Measurements from ENCODE around the gene NBPF19. TPM values are rescaled to one million over a fixed set of nuclear protein-coding genes. Genes with fewer than 3 reads are reported as not detected.
"Not testable (repeated sequence)": the region's sequence is repeated elsewhere in the genome, so short reads cannot be mapped to it uniquely, and the experiment has no call there.

NBPF19 gene, protein sequence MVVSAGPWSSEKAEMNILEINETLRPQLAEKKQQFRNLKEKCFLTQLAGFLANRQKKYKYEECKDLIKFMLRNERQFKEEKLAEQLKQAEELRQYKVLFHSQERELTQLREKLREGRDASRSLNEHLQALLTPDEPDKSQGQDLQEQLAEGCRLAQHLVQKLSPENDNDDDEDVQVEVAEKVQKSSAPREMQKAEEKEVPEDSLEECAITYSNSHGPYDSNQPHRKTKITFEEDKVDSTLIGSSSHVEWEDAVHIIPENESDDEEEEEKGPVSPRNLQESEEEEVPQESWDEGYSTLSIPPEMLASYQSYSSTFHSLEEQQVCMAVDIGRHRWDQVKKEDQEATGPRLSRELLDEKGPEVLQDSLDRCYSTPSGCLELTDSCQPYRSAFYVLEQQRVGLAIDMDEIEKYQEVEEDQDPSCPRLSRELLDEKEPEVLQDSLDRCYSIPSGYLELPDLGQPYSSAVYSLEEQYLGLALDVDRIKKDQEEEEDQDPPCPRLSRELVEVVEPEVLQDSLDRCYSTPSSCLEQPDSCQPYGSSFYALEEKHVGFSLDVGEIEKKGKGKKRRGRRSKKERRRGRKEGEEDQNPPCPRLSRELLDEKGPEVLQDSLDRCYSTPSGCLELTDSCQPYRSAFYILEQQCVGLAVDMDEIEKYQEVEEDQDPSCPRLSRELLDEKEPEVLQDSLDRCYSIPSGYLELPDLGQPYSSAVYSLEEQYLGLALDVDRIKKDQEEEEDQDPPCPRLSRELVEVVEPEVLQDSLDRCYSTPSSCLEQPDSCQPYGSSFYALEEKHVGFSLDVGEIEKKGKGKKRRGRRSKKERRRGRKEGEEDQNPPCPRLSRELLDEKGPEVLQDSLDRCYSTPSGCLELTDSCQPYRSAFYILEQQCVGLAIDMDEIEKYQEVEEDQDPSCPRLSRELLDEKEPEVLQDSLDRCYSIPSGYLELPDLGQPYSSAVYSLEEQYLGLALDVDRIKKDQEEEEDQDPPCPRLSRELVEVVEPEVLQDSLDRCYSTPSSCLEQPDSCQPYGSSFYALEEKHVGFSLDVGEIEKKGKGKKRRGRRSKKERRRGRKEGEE (N-terminal part only)
- 2.4 and 3.0 TPM in 2 replicates for total RNA-seq (2014; rRNA removed; shearing (Covaris generic))

DNA sequence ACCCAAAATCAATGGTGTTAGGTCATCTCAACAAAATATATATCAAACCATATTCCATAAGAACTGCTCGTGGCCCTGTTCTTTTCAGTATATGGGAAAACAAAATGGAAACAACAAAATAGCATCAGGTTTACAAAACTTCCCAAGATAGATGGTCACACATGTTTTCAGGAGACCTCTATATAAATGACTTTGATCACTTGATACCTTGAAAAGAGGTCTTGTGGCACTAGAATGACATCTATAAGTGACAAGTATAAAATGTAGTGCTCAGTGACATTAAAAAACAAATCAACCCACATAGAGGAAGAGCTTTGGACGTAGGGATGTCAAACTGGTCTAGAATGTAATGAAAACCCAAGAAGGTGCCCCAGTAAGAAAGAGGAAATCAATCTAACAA is at the start of gene NBPF19:
TSS of gene NBPF19 (plus strand) at position 301 of the 400 bp plus-strand sequence. CDS start 888 bp downstream, outside the sequence.
- not testable (repeated sequence) for DNase-seq (ENCODE audit: low spot score)

DNA sequence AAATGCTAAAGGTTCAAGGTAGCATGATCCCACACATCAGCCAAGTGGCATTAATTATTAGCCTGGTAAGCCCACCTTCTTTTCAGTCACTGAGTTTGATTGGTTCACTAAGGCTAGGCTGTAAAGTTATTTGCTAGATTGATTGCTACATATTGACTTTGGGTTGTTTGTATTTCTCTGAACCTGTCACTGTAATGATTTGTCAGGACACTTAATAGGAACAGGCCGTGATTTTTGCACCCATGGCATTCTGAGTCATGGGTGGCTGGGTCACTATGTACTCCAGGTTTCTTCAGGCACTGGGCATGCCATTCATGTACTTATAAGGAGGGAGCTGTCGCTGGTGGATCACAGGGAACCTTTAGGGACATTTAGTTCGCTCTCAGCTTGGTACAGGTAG is 46.5 kb upstream of the NBPF19 start:
- not testable (repeated sequence) for DNase-seq (ENCODE audit: low spot score)

DNA sequence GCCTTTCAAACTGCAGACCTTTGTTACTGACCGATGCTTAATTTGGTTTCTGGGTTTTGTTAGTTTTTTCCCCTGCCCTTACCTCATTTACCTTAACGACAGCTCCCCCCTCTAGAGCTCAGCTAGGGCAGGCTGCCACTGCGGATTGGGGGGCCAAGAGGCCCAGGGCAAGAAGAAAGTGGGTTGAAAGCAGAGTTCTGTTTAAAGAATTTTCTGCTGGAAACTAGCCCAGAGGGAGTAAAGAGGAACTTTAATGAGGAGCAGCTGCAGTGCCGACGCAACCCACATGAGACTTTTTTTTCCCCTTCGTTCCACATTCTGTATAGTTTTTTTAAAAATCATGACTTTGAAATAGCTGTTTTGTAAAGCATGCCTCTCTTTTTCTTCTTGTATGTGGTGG is 29.4 kb upstream of the NBPF19 start:
- DNase-seq (ENCODE audit: low spot score): peak; percentile 47

DNA sequence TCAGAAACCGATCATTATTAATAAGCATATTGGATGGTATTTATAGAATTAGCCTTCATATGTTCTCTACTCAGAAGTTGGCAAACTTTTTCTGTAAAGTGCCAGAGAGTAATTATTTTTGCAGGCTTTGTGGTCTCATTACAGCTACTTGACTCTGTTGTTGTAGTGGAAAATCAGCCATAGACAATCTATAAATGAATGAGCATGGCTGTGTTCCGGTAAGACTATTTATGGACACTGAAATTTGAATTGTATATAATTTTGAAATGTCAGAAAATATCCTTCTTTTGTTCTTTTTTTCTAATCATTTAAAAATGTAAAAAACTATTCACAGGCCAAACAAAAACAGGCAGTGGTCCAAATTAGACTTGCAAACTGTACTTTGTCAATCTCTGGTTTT is 22.6 kb upstream of the NBPF19 start:
- DNase-seq (ENCODE audit: low spot score): not testable (repeated sequence)

DNA sequence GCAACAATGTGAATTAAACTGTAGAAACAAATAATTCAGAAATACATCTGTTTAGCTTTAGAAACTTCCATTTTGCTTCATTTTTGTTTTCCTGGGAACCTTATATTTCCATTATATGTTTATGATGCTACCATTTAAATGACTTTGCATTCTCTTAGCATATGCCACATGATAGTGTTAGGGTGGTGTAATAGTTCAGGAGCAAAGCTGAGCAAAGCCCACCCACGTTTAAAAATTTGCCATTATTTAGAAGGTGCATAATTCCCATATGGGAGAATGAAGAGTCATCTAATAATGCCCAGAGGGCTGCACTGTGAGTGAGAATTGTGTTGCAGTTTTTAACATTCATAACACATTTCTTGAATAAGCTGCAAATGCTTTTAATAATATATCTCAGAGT is 22.2 kb upstream of the NBPF19 start:
- DNase-seq (ENCODE audit: low spot score): not testable (repeated sequence)

DNA sequence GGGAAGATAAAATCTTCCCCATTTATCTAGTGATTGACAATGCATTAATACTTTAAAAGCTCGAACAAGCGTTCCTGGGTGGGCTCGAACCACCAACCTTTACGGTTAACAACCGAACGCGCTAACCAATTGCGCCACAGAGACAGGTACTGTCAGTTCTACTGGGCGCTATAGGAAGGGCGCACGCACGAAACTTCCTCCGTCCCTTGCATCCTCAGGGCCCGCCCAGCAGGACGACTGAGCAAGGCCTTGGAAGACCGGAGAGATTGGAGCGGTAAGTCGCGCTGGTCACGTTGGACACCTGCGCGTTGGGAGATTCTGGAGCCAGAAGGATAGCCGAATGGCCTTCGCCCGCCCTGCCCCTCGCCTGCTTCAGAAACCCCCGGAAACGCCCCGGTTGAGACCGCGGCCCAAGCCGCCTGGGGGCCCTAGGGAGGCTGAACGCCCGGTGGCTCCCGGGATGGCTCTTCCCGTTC is 83.5 kb downstream of the NBPF19 start:
- DNase-seq (ENCODE audit: low spot score): peak; percentile 2

DNA sequence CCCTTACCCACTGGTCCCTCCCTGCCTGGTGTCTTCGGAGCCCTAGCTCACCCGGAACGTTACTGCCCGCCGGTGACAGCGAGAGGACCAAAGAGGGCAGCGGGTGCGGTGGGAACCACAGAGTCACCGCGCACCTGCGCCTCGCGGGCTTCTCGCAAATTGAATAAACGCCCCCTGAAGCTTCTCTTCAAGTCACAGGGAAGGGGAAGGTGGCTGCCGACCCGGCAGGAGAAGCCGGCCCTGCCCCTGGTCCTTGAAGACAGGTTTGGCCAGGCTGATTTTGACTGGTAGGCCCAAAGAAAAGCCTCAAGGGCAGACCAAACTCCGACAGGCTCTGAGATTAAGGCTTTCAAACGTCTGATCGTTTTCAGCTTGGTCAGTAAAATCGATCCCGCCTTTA is 87.0 kb downstream of the NBPF19 start:
- not testable (repeated sequence) for DNase-seq (ENCODE audit: low spot score)

DNA sequence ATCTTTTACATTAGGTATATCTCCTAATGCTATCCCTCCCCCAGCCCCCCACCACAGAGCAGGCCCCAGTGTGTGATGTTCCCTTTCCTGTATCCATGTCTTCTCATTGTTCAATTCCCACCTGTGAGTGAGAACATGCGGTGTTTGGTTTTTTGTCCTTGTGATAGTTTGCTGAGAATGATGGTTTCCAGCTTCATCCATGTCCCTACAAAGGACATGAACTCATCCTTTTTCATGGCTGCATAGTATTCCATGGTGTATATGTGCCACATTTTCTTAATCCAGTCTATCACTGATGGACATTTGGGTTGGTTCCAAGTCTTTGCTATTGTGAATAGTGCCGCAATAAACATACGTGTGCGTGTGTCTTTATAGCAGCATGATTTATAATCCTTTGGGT is 90.6 kb downstream of the NBPF19 start:
- DNase-seq (ENCODE audit: low spot score): not testable (repeated sequence)

DNA sequence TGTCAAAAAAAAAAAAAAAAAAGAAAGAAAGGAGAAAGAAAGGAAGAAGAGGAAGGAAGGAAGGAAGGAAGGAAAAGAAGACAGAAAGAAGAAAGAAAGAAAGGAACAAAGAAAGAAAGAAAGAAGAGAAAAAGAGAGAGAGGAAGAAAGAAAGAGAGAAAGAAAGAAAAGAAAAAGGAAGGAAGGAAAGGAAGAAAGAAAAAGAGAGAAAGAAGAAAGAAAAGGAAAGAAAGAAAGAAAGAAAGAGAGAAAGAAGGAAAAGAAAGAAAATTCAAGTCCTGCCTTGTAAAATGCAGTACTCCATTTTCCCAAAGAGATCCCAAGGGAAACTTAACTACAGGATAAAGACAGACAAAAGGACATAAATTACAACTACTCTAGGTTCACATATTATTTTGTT is 97.9 kb downstream of the NBPF19 start:
- not testable (repeated sequence) for DNase-seq (ENCODE audit: low spot score)

DNA sequence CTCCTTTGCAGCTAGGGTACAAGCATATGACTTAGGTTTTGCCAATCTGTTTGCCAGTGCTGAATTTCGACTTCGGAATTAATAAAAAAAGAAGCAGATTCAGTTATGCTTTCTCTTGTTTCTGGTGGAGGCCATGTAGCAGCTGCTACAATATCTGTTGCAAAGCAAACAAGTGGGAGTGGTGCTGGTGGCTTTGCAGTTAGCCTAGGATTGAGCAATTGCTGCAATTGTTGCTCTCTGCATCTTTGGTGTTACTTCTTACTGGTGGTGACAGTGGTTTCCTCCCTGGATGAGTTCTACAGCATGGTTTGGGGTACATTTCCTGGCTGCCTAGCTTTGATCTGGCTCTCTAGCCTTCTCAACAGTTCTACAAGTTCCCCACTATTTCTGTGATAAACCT is 110.7 kb downstream of the NBPF19 start:
- DNase-seq (ENCODE audit: low spot score): not testable (repeated sequence)

Other genes with a start within 250 kb of the NBPF19 start
- gene PPIAL4C, start 108.8 kb downstream of the NBPF19 start, total RNA-seq (2014; rRNA removed; shearing (Covaris generic)): not detected in 2 replicates